ENCODE measurements around the gene ENDOV. TPM values are rescaled to one million over a fixed set of nuclear protein-coding genes. Genes with fewer than 3 reads are reported as not detected.
A peak's percentile ranks its signal among the peaks of the same experiment; 100 is the strongest.

The ENDOV gene
- total RNA-seq, 1 donor from 2014 or later = 39.1 TPM

- Mint-ChIP-seq H3K36me3 (ENCODE audit: unreplicated experiment) (peaks cover 11% of the 10 kb centered on the region), H3K4me1 (ENCODE audit: unreplicated experiment) (peaks cover 4% of the 10 kb centered on the region), H3K27ac (ENCODE audit: unreplicated experiment) (no peak overlapping the region), H3K9me3 (ENCODE audit: unreplicated experiment) (no peaks in the 10 kb centered on the region), H3K4me3 (ENCODE audit: unreplicated experiment) (no peak overlapping the region), H3K27me3 (ENCODE audit: unreplicated experiment) (no peaks in the 10 kb centered on the region)
- DNase-seq (ENCODE audit: extremely low spot score, unreplicated experiment) = no peak
- TF ChIP-seq CTCF (IDR thresholded peaks at IDR 0.05) = no peak
Observed at GRCh38 chr17:80422981-80423380, 8.0 kb downstream of the ENDOV start.

- Mint-ChIP-seq H3K9me3 (ENCODE audit: unreplicated experiment) (no peaks in the 10 kb centered on the region), H3K4me1 (ENCODE audit: unreplicated experiment) (peaks cover 4% of the 10 kb centered on the region), H3K27ac (ENCODE audit: unreplicated experiment) (no peak overlapping the region), H3K27me3 (ENCODE audit: unreplicated experiment) (no peaks in the 10 kb centered on the region), H3K36me3 (ENCODE audit: unreplicated experiment) (peaks cover 9% of the 10 kb centered on the region), H3K4me3 (ENCODE audit: unreplicated experiment) (no peak overlapping the region)
- DNase-seq (ENCODE audit: extremely low spot score, unreplicated experiment) = no peak
- no peak for TF ChIP-seq CTCF (IDR thresholded peaks at IDR 0.05)
Observed at GRCh38 chr17:80423536-80424225, 8.7 kb downstream of the ENDOV start.

GRCh38 chr17:80424261-80424660 lies 9.3 kb downstream of the ENDOV start:
- DNase-seq (ENCODE audit: extremely low spot score, unreplicated experiment) = no peak
- H3K27ac Mint-ChIP-seq (ENCODE audit: unreplicated experiment) = no peak overlapping the region
- no peaks in the 10 kb centered on the region for H3K9me3 Mint-ChIP-seq (ENCODE audit: unreplicated experiment)
- H3K4me1 Mint-ChIP-seq (ENCODE audit: unreplicated experiment) = peaks cover 4% of the 10 kb centered on the region
- peaks cover 9% of the 10 kb centered on the region for H3K36me3 Mint-ChIP-seq (ENCODE audit: unreplicated experiment)
- no peaks in the 10 kb centered on the region for H3K27me3 Mint-ChIP-seq (ENCODE audit: unreplicated experiment)
- H3K4me3 Mint-ChIP-seq (ENCODE audit: unreplicated experiment) = no peak overlapping the region
- no peak for TF ChIP-seq CTCF (IDR thresholded peaks at IDR 0.05)

- Mint-ChIP-seq H3K9me3 (ENCODE audit: unreplicated experiment) (no peaks in the 10 kb centered on the region), H3K36me3 (ENCODE audit: unreplicated experiment) (peaks cover under 1% of the 10 kb centered on the region), H3K27me3 (ENCODE audit: unreplicated experiment) (no peaks in the 10 kb centered on the region), H3K27ac (ENCODE audit: unreplicated experiment) (no peak overlapping the region), H3K4me3 (ENCODE audit: unreplicated experiment) (no peak overlapping the region), H3K4me1 (ENCODE audit: unreplicated experiment) (peaks cover 4% of the 10 kb centered on the region)
- TF ChIP-seq CTCF (IDR thresholded peaks at IDR 0.05) = peak; percentile 5
- DNase-seq (ENCODE audit: extremely low spot score, unreplicated experiment) = no peak
Observed at GRCh38 chr17:80424878-80425765, 10.2 kb downstream of the ENDOV start.

- H3K27ac Mint-ChIP-seq (ENCODE audit: unreplicated experiment) = no peak overlapping the region
- DNase-seq (ENCODE audit: extremely low spot score, unreplicated experiment) = no peak
- H3K27me3 Mint-ChIP-seq (ENCODE audit: unreplicated experiment) = no peaks in the 10 kb centered on the region
- H3K4me3 Mint-ChIP-seq (ENCODE audit: unreplicated experiment) = no peak overlapping the region
- H3K36me3 Mint-ChIP-seq (ENCODE audit: unreplicated experiment) = no peaks in the 10 kb centered on the region
- no peak for TF ChIP-seq CTCF (IDR thresholded peaks at IDR 0.05)
- no peaks in the 10 kb centered on the region for H3K9me3 Mint-ChIP-seq (ENCODE audit: unreplicated experiment)
- peaks cover 4% of the 10 kb centered on the region for H3K4me1 Mint-ChIP-seq (ENCODE audit: unreplicated experiment)
Observed at GRCh38 chr17:80425835-80426426, 11.0 kb downstream of the ENDOV start.

Measured in osteocyte (in vitro differentiated cells).